GM18867 (cell line): ENCODE data around the gene BTBD9.
"Not testable (repeated sequence)": the region's sequence is repeated elsewhere in the genome, so short reads cannot be mapped to it uniquely, and the experiment has no call there.

ENCODE experiments used
- ATAC-seq: cut with Tn5 transposase; IDR thresholded peaks from one replicate; pipeline ENCODE4 v1.9.1; 2021; ENCODE audit warnings: mild to moderate bottlenecking, moderate library complexity; ENCODE audit not compliant: unreplicated experiment

BTBD9 gene

GRCh38 chr6:38138374-38138773 is 501.4 kb downstream of the BTBD9 start:
- no peak for ATAC-seq

GRCh38 chr6:38137608-38138265 is 502.0 kb downstream of the BTBD9 start:
- no peak for ATAC-seq

- ATAC-seq, result no peak
Measured at GRCh38 chr6:38136547-38136946, 503.2 kb downstream of the BTBD9 start.

- ATAC-seq, result no peak
Measured at GRCh38 chr6:38134704-38135088, 505.0 kb downstream of the BTBD9 start.

GRCh38 chr6:38133932-38134703 is 505.6 kb downstream of the BTBD9 start:
- ATAC-seq, result no peak

- ATAC-seq, result no peak
Measured at GRCh38 chr6:38131527-38131965, 508.2 kb downstream of the BTBD9 start.

- ATAC-seq, result no peak
Measured at GRCh38 chr6:38127284-38127683, 512.4 kb downstream of the BTBD9 start.

GRCh38 chr6:38124224-38124926 is 515.4 kb downstream of the BTBD9 start:
- ATAC-seq, result not testable (repeated sequence)

GRCh38 chr6:38119516-38119915 is 520.2 kb downstream of the BTBD9 start:
- no peak for ATAC-seq

- no peak for ATAC-seq
Measured at GRCh38 chr6:38118791-38119365, 520.9 kb downstream of the BTBD9 start.
